Suprapubic skin (tissue), 3 donors: ENCODE results near the gene GDPD3.

Experiments used
- CTCF ChIP-seq, 2 donors: fragments of 200-600 bp in 1 of 2; fragments of 450-650 bp in 1 of 2; sonication (generic) in 1 of 2; IDR thresholded peaks; one replicate each; pipeline ENCODE4 v1.5.1; 2016 to 2019; ENCODE audit warnings: antibody characterized with exemption in 2 of 2, mild to moderate bottlenecking in 1 of 2, moderate library complexity in 1 of 2
- EP300 ChIP-seq: sonication (generic); formaldehyde crosslinking; IDR thresholded peaks from one replicate; pipeline ENCODE4 v1.6.1; 2017; ENCODE audit warnings: antibody characterized with exemption
- POLR2A ChIP-seq, 2 donors: fragments of 450-650 bp; IDR thresholded peaks; one replicate each; pipeline ENCODE4 v1.6.1; 2017; ENCODE audit warnings: antibody characterized with exemption in 2 of 2, mild to moderate bottlenecking in 2 of 2, moderate library complexity in 2 of 2

- TF ChIP-seq POLR2A (IDR thresholded peaks at IDR 0.05) = no peak
- TF ChIP-seq CTCF (IDR thresholded peaks at IDR 0.05) = peak; percentile 67 to 81
- no peak for TF ChIP-seq EP300
These were observed 21.6 kb downstream of the GDPD3 start, which contains the start of gene TBX6 for GRCh38 chr16:30091474-30092372.
